Measurements from ENCODE around the gene KIF5C. TPM values are rescaled to one million over a fixed set of nuclear protein-coding genes. Genes with fewer than 3 reads are reported as not detected.
A peak's percentile ranks its signal among the peaks of the same experiment; 100 is the strongest.

Gene KIF5C
- total RNA-seq, 1 donor: 0.36 TPM

- Histone ChIP-seq H3K9me3 (ENCODE audit: low read depth, low read length) (no peaks in the 10 kb centered on the region), H4K20me1 (ENCODE audit: insufficient read depth, low read length) (no peaks in the 10 kb centered on the region), H3K27ac (ENCODE audit: low read depth, low read length) (no peak overlapping the region), H3K79me2 (ENCODE audit: insufficient read depth, low read length) (no peaks in the 10 kb centered on the region), H3K27me3 (ENCODE audit: insufficient read depth, low read length) (no peaks in the 10 kb centered on the region), H3K4me3 (ENCODE audit: insufficient read depth, low read length) (no peak overlapping the region), H3K36me3 (ENCODE audit: insufficient read depth, low read length) (no peaks in the 10 kb centered on the region), H3K4me2 (ENCODE audit: insufficient read depth, low read length) (no peak overlapping the region), H2AFZ (ENCODE audit: low read length) (no peak overlapping the region), H3K4me1 (ENCODE audit: insufficient read depth, low read length) (peaks cover 15% of the 10 kb centered on the region)
- DNase-seq (ENCODE audit: insufficient read length, low spot score, missing footprints): no peak
- no peak for TF ChIP-seq CTCF (IDR thresholded peaks at IDR 0.05; ENCODE audit: extremely low read depth, low read depth, low read length)
These were observed 187.5 kb downstream of the KIF5C start for GRCh38 chr2:149062531-149062930.

- H3K9me3 ChIP-seq (ENCODE audit: low read depth, low read length): no peaks in the 10 kb centered on the region
- TF ChIP-seq CTCF (IDR thresholded peaks at IDR 0.05; ENCODE audit: extremely low read depth, low read depth, low read length): no peak
These were observed 188.2 kb downstream of the KIF5C start for GRCh38 chr2:149063177-149063576.

GRCh38 chr2:149064365-149064841, 189.4 kb downstream of the KIF5C start:
- no peaks in the 10 kb centered on the region for H3K9me3 ChIP-seq (ENCODE audit: low read depth, low read length)
- peak overlapping the region; percentile 13 for H2AFZ ChIP-seq (ENCODE audit: low read length)
- no peak for DNase-seq (ENCODE audit: insufficient read length, low spot score, missing footprints)
- H3K79me2 ChIP-seq (ENCODE audit: insufficient read depth, low read length): no peaks in the 10 kb centered on the region
- peak overlapping the region; percentile 62 for H3K27ac ChIP-seq (ENCODE audit: low read depth, low read length)
- H3K36me3 ChIP-seq (ENCODE audit: insufficient read depth, low read length): no peaks in the 10 kb centered on the region
- H3K4me2 ChIP-seq (ENCODE audit: insufficient read depth, low read length): no peak overlapping the region
- TF ChIP-seq CTCF (IDR thresholded peaks at IDR 0.05; ENCODE audit: extremely low read depth, low read depth, low read length): no peak
- H4K20me1 ChIP-seq (ENCODE audit: insufficient read depth, low read length): no peaks in the 10 kb centered on the region
- peaks cover 21% of the 10 kb centered on the region for H3K4me1 ChIP-seq (ENCODE audit: insufficient read depth, low read length)
- H3K27me3 ChIP-seq (ENCODE audit: insufficient read depth, low read length): no peaks in the 10 kb centered on the region
- no peak overlapping the region for H3K4me3 ChIP-seq (ENCODE audit: insufficient read depth, low read length)

More at GRCh38 chr2:149063177-149063576, 188.2 kb downstream of the KIF5C start:
- no peak for DNase-seq (ENCODE audit: insufficient read length, low spot score, missing footprints)
- Histone ChIP-seq H3K4me3 (ENCODE audit: insufficient read depth, low read length) (no peak overlapping the region), H3K4me2 (ENCODE audit: insufficient read depth, low read length) (no peak overlapping the region), H4K20me1 (ENCODE audit: insufficient read depth, low read length) (no peaks in the 10 kb centered on the region), H3K27ac (ENCODE audit: low read depth, low read length) (no peak overlapping the region), H2AFZ (ENCODE audit: low read length) (no peak overlapping the region), H3K4me1 (ENCODE audit: insufficient read depth, low read length) (peaks cover 15% of the 10 kb centered on the region), H3K79me2 (ENCODE audit: insufficient read depth, low read length) (no peaks in the 10 kb centered on the region), H3K27me3 (ENCODE audit: insufficient read depth, low read length) (no peaks in the 10 kb centered on the region), H3K36me3 (ENCODE audit: insufficient read depth, low read length) (no peaks in the 10 kb centered on the region)

- H3K9me3 ChIP-seq (ENCODE audit: low read depth, low read length): no peaks in the 10 kb centered on the region
- peak overlapping the region; percentile 22 for H3K4me2 ChIP-seq (ENCODE audit: insufficient read depth, low read length)
- H3K27me3 ChIP-seq (ENCODE audit: insufficient read depth, low read length): no peaks in the 10 kb centered on the region
- no peak for DNase-seq (ENCODE audit: insufficient read length, low spot score, missing footprints)
- H3K4me1 ChIP-seq (ENCODE audit: insufficient read depth, low read length): peaks cover 24% of the 10 kb centered on the region
- peak overlapping the region; percentile 13 for H2AFZ ChIP-seq (ENCODE audit: low read length)
- H4K20me1 ChIP-seq (ENCODE audit: insufficient read depth, low read length): no peaks in the 10 kb centered on the region
- peak overlapping the region; percentile 62 for H3K27ac ChIP-seq (ENCODE audit: low read depth, low read length)
- H3K79me2 ChIP-seq (ENCODE audit: insufficient read depth, low read length): no peaks in the 10 kb centered on the region
- no peak for TF ChIP-seq CTCF (IDR thresholded peaks at IDR 0.05; ENCODE audit: extremely low read depth, low read depth, low read length)
- no peaks in the 10 kb centered on the region for H3K36me3 ChIP-seq (ENCODE audit: insufficient read depth, low read length)
- no peak overlapping the region for H3K4me3 ChIP-seq (ENCODE audit: insufficient read depth, low read length)
These were observed 190.0 kb downstream of the KIF5C start for GRCh38 chr2:149064856-149065630.
